Occipital lobe (tissue), 2 donors: ENCODE data around the gene SNX1. TPM values are rescaled to one million over a fixed set of nuclear protein-coding genes. Genes with fewer than 3 reads are reported as not detected.
"Not testable (repeated sequence)": the region's sequence is repeated elsewhere in the genome, so short reads cannot be mapped to it uniquely, and the experiment has no call there.

Experiments used
- DNase-seq: peaks from one replicate; lab custom pipeline; 2025; lab: John Stamatoyannopoulos, UW
- total RNA-seq: library from RNA; depleted of rRNA; stranded (reverse); fragments of >200 nt; gene quantifications from one replicate; pipeline ENCODE4 v1.2.3, GENCODE V29; 2014

Gene SNX1
- total RNA-seq, 1 donor from 2014 or later, result 37.6 TPM

DNA sequence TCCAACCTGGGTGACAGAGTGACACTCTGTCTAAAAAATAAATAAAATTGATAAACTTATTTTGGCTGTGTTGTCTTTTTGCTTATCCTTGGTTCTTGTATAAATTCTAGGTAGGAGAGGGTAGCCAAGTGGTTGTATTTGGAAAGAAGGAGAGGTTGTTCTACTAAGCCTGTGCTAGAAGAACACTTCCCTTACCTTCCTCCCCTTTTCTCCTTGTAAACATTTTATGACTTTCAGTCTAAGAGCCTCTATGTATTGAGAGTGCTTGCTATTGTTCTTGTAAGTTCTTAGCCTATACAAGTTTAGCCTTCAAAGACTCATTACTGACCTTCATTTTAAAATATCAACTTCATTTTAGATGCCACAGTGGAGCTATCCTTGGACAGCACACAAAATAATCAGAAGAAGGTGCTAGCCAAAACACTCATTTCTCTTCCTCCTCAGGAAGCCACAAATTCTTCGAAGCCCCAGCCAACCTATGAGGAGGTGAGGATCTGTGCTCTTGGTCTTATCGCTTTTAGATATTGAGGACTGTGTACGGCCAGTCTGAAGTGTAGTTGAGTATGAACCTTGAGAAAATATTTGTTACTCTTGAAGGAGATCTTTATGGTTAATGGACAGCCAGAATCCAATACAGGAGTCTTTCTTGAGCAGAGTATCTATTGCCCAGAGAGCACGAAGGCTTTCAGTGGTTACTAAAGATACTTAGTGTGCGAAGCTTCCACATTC lies 22.1 kb downstream of the SNX1 start:
- DNase-seq, result no peak

DNA sequence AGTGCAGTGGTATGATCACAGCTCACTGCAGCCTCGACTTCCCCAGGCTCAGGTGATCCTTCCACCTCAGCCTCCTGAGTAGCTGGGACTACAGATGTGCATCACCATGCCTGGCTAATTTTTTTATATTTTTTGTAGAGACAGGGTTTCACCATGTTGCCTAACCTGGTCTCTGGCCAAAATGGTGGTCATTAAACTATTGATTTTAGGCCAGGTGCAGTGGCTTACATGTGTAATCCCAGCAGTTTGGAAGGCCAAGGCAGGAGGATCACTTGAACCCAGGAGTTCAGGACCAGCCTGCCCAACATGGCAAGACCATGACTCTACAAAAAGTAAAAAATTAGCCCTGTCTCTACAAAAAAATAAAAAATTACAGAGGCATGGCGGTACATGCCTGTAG lies 24.5 kb downstream of the SNX1 start:
- not testable (repeated sequence) for DNase-seq

DNA sequence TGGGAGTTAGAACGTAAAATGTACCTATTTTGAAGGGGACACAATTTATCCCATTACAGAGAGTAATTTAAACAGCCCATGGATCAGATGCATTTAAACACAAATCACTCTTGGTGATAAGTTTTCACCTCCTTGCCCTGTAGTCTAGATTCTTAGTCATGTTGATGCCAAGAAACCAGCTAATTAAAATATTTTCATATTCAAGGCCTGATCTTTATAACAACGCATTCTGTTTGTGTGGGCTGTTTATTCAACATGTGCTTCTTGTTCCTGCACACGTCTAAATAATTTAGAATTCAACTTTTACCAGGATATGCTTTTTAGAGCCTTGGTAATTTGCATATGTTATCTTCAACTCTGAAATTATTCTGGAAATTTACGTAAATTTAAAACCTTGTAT lies 25.8 kb downstream of the SNX1 start:
- DNase-seq, result no peak

DNA sequence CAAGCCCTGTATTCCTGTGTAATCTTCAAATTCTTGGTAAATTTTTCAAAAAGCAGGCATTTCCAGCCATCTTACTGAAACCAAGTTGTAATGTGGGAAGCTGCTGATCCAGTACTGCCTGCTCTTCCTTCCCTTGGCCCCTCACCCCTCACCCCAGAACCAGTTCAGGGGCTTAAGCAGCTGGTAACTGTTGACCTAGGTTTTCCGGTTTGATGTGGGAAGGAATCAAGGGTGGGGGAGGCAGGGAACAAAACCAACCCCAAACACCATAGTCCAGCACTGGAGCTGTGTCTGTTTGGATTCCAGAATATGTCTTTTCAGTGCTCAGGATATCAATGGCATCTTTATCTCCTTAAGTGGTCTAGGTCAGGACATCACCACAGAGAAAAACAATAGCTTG lies 26.7 kb downstream of the SNX1 start:
- DNase-seq, result no peak

DNA sequence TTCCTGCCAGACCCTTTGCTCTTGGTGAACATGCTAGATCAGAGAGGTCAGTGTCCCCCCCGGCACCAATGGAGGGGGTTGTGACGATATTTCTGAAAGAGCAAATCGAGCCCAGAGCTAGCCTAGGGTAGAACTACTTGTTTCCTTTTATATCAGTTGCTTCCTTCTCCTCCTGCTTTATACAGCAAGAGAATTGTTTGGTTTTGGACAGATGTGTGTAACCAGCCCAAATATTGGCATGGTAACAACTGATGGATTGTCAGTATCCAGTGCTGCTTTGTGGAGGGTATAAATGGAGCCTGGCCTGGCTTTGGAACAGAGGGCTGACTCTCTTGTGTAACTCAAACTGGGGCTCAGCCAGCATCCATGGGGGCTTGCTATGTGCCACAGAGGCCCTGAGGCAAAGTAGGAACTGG lies 27.2 kb downstream of the SNX1 start:
- DNase-seq, result peak; percentile 70

DNA sequence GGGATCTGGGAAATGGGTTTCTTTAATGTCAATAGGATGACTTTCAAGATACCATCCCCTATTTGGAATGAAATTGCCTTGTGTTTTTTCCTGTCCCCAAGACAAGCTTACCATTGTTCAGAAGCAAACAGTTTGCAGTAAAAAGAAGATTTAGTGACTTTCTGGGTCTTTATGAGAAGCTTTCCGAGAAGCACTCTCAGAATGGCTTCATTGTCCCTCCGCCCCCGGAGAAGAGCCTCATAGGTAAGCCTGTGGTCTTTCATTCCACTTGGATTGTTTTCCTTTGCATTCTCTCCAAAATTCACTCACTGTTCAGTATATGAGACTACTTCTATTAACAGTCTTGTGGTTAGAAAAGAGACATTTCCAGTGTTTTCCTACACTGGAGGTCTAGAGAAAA lies 30.2 kb downstream of the SNX1 start:
- no peak for DNase-seq

DNA sequence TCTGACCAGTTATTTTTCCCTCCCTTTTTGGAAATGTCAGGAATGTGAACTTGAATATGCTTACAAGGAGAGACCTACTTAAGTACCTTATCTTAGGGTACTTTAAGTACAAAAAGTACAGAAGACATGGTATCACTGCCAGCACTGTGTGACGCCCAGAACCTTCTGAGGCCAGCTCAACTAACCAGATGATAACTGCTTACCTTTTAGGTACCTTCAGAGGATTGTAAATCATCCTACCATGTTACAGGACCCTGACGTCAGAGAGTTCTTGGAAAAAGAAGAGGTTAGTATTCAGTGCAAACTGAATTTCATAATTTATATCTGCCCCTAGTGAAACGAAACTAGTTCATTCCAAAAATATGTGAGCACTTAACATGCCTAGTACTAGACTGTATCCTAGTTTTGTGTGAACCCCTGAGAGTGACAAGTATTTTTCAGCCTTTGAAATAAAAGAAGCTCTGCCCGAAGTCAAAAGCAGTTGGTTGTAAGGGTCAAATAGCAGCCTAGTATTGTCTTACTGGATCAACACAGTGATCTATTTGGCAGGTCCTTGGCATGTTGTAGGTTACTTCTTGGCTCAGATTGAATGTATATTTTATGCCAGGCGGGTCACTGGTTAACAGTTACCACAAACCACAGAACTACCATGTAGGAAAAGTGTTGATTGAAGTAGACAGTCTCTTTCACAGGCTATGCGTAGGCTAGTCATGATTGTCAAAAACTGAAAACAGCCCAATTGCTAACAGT lies 31.9 kb downstream of the SNX1 start:
- DNase-seq, result no peak

DNA sequence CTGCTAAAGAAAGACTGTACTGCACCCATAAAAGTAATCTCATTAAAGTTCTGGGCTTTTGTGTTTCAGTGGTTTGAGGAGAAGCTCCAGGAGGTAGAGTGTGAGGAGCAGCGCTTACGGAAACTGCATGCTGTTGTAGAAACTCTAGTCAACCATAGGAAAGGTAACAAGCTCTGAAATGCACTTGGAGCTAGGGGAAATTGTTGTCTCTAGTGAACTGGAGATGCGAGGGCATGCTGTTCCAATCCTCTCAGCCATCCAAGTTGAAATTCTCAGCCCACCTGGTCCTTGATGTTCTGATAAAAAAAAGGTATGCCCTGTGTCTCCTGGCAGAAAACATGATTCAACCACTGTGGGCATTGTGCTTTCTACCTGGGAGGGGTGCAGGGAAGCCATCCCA lies 34.4 kb downstream of the SNX1 start:
- DNase-seq, result no peak

DNA sequence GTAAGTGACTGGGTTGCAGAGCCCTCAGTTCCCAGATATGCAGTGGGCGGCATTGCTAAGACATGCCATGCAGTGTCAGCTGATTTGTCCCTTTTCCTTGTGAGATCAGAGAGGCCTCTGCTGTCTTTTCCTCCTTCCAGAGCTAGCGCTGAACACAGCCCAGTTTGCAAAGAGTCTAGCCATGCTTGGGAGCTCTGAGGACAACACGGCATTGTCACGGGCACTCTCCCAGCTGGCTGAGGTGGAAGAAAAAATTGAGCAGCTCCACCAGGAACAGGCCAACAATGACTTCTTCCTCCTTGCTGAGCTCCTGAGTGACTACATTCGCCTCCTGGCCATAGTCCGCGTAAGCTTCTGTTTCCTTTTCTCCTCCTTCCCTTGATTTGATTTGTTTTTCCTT lies 35.8 kb downstream of the SNX1 start:
- no peak for DNase-seq

DNA sequence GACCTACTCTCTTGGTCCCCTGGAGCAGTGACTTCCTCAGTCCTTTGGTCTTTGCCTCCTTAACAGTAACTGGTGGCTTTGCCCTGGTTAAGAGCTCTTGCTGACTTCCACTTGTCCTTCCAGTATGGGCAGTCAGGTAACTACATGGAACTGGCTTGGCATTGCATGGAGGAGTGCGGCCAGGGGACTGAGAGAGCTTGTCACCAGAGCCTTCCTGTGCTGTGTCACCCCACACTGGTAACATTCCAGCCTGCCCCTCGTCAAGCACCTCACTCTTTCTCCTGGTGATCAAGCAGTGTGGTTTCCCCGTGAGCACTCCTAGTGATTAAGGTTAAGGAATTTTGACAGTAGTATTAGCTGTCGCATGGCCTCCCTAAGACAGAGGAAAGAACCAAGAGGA lies 36.4 kb downstream of the SNX1 start:
- no peak for DNase-seq

DNA sequence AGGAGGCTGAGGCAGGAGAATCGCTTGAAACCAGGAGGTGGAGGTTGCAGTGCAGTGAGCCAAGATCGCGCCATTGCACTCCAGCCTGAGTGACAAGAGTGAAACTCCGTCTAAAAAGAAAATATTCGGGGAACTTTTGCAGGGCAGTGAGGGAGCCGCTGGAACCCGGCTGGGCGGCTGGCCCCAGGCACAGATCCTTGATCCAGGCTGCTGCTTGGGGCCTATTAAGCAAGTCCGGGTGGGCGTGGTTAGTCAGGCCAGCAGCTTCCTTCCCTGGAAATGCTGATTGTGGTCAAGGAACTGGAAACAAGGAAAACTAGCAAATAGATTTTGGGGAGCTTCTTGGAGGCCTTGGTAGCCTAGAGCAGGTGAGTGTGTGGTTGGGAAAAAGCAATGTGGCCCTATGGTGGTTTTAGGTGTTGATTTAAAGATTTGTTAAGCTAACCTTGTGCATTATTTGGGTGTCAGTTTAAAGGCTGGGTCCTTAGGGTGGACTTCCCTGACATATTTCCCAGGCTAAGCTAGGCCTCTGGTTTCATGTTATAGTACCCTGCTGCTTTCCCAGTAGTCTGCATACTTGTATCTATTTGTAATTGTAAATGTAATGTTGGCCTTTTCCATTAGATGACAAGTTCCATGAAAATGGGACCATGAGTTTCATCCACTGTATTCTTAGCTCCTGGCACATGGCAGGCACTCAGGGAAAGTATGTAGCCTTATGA lies 38.0 kb downstream of the SNX1 start:
- no peak for DNase-seq

DNA sequence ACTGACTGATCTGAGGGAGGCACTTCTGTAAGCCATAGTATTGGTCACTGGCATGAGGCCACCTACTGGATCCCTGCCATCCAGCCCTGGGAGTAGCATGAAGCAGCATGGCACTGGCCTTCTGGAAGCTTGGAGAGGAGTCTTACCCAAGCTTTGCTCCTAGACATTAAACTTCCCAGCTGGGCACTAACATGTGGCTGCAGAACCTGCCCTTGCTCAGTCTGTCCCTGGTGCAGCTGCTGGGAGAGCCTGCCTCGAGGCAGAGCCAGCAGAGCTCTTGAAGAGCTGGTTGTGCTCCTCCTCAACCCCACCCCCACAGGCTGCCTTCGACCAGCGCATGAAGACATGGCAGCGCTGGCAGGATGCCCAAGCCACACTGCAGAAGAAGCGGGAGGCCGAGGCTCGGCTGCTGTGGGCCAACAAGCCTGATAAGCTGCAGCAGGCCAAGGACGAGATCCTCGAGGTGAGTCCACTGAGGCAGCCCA lies 38.6 kb downstream of the SNX1 start:
- DNase-seq, result no peak

DNA sequence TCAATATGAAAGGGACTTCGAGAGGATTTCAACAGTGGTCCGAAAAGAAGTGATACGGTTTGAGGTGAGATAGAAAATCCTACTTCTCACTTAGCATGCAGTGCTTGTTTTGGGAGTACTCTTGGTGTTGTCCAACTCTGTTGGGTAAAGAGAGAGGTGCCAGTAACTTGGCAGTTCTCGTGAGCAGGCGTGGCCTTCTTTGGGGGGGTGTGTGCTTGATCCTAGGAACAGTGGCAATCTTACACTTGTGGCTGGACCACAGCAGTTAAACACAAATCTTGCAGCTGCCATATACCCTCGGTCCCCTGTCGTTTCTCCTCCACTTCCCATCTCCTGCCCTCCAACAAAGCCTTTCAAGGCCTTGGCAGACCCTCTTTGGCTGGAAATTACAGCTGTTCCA lies 40.6 kb downstream of the SNX1 start:
- no peak for DNase-seq

DNA sequence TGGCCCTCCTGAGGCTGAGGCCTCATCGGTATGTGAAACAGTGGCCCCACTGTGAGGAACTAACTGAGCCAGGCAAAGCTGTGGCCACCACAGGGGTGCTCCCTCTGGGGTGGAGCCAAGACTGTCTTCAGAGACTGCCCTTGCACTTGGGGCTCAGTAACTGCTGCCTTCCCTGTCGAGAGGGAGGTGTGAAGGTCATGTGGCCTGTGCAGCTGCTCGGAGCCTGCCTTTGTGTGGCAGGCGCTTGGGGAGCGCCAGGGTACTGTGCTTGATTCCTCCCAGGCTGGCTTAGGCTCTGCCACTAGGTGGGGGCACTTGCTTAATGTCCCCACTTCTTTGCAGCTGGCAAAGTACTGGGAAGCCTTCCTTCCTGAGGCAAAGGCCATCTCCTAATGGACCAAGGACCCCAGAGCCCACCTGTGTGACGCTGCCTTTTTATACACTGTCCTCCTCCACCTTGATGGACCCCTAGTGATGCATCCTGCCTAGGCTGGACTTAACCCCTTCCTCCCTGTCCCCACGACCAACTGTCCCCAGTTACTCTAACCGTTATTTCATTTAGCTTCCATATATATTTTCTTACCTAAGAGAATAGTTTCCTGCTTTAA lies 41.5 kb downstream of the SNX1 start:
- no peak for DNase-seq

DNA sequence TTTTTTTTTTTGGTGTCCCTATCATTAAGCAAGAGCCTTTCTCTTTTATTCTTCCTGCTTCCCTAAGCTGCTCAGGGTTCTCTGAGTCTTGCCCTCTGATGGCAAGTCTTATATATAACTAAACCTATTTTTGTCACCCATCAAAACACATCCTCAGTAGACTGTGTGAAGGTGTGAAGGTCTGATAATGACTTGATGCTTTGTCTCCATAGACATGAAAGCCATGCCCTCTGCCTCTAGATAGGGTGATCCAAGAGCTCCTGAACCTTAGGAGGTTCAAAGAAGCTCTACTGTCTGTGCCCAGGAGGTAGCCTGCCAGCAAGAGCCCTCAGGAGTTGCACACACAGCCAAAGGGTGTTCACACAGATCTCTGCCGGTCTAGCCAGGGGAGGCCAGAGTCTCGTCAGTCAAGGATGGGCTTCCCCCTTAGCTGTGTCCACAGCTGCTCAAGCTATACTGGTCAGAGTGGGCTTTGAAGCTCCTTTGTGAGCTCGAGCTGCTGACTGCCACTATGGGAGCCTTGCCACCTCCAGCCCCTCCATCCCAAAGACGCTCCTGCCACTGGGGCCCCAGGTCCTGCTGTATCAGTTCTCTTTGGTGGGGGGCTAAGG lies 42.7 kb downstream of the SNX1 start:
- DNase-seq, result no peak

DNA sequence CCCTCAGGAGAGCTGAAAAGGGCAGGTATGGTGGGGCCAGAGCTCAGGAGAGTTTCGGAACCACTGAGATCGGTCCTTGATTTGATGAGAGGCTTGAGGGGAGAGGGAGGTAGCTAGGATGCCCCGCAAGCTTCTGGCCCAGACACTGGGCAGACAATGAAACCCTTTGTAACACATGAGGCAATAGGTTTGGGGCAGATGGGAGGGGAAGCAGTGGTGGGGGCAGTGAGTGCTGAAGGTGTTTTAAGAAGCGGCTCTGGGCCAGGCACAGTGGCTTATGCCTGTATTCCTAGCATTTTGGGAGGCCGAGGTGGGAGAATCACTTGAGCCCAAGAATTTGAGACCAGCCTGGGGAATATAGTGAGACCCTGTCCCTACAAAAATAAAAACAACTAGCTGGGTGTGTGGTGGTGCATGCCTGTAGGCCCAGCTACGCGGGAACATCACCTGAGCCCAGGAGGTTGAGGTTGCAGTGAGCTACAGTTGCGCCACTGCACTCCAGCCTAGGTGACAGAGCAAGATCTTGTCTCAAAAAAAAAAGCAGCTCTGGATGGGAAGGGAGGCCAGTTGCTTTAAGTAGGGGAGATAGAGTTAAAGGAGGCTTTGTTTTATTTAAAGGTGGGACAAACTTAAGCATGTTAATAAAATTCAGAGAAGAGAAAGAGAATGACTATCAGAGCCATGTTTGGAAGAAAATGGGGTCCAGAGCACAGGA lies 46.2 kb downstream of the SNX1 start:
- no peak for DNase-seq

DNA sequence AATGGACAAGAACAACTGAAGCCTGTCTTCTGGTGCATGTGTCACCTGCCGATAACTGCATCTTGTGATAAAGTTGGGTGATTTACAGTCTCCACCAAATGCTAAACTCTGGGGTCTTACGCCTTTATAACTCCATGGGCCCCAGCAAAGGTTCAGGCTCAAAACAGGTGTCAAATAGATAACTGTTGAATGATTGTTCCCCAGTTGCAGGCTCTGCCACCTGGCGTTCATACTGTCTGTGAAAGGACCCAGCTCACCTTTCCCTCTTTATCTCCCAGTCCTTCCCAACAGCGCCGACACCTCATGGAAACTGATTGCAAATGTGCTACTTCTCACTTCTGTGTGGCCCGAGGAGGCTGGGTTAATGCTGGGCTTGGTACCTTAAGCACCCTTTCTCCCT lies 47.5 kb downstream of the SNX1 start:
- no peak for DNase-seq

DNA sequence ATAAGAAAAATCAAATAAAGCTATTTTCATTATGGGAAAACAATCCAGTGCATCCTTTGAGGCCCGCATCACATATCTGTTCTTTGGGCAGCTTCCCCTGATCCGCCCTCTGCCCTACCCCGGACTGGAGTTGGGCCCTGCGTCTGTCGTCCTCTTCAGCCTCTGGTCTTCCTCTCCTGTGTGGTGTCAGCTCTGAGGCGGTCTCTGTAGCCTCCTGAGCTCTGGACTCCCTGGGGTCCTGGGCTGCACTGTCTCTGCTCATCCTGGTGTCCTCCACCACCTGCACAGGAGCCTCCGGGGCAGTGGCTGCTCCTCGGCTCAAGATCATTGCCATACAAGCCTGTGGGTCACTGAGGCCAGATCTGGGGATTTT lies 48.4 kb downstream of the SNX1 start:
- DNase-seq, result no peak

DNA sequence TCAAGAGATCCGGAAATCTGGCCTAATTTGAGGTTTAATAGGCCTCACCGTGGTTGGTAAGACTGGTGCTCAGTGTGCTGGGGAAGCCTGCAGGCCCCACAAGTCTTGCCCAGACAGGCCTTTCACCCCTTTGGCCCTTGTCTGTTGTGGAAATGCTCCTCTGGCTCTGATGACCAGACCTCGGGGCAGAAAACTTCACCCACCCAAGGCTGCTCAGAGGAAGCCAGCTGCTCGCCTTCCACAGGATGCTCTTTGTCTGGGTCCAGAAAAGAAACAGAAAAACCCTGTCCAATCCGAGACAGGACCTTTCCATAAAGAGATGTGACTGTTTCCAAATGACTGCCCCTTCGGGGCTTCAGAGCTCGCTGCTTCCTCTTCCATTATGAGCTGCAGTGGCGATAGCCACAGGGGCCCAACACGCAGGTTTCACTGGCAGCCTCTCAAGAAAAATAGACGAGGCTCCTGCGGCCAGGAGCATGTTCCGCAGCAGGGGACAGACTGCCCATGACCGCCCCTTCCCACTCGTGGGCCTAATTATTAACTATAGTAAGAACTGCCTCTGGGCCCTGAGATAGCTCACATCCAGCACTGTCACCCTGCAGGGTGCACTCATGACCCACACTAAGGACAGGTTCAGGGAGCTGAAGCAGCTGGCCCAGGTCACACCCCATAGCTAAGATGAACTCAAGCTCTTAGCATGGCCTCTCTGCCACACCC lies 48.9 kb downstream of the SNX1 start:
- no peak for DNase-seq

DNA sequence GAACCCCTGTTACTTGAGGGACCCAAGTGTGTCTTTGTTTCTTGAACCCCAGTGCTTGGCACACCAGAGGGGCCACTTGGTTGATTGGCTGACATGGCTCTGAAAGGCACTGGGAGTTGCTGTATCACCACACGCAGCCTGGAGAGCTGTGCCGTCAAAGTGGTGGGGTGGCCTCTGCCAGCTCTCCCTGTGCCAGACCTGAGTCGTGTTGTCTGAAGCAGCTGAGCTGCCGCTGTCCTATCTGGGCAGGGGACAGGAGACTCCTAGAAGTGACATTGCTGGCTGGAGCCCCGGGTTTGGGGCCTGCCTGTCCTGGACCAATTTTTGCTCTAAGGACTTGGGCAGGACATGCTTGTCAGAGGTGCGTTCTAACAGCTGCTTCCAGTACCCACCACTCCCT lies 50.3 kb downstream of the SNX1 start:
- DNase-seq, result no peak
